OCI-LY7 (cell line): ENCODE data around the gene LHPP.

Experiments used
- EZH2phosphoT487 ChIP-seq: fragments of 200-600 bp; sonication (generic); IDR thresholded peaks from 2 replicates; pipeline ENCODE4 v1.6.1; 2018; ENCODE audit warnings: low read depth, borderline replicate concordance, mild to moderate bottlenecking, mixed run types, antibody characterized with exemption, low read length, moderate library complexity, mixed read lengths
- TF ChIP-seq, protein P1 (sequence below): fragments of 200-600 bp; sonication (generic); conservative IDR thresholded peaks from 2 replicates; pipeline ENCODE4 v1.5.1; 2014; ENCODE audit warnings: mild to moderate bottlenecking, antibody characterized with exemption, low read length, moderate library complexity, mixed read lengths

DNA sequence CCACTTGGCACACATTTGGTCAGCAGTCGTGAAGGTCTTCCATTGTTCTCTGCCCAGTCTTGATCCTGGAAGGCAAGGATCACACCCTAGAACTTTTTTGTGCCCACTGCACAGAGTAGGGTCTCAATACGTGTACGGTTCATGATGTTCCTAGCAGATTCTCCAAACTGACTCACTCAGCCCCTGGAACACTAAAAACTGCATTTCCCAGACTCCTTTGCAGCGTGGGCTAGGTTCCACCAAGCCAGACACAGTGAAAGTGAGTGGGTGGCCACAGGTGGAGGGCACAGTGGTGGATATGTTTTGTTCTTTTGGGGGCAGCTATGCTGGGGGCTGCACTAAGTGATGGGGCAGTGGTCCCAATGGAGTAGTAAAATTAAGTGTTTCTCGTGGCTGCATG, 1.5 kb upstream of the LHPP start:
- TF ChIP-seq, protein P1, sequence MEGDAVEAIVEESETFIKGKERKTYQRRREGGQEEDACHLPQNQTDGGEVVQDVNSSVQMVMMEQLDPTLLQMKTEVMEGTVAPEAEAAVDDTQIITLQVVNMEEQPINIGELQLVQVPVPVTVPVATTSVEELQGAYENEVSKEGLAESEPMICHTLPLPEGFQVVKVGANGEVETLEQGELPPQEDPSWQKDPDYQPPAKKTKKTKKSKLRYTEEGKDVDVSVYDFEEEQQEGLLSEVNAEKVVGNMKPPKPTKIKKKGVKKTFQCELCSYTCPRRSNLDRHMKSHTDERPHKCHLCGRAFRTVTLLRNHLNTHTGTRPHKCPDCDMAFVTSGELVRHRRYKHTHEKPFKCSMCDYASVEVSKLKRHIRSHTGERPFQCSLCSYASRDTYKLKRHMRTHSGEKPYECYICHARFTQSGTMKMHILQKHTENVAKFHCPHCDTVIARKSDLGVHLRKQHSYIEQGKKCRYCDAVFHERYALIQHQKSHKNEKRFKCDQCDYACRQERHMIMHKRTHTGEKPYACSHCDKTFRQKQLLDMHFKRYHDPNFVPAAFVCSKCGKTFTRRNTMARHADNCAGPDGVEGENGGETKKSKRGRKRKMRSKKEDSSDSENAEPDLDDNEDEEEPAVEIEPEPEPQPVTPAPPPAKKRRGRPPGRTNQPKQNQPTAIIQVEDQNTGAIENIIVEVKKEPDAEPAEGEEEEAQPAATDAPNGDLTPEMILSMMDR, result no peak
- no peak for TF ChIP-seq EZH2phosphoT487
